Dermis lymphatic vessel endothelial cell (primary cell): ENCODE results near the gene GRIN2C. TPM values are rescaled to one million over a fixed set of nuclear protein-coding genes. Genes with fewer than 3 reads are reported as not detected.

Source experiments
- total RNA-seq: library from RNA; depleted of rRNA; stranded (reverse); fragments of >200 nt; gene quantifications from 2 replicates; pipeline ENCODE4 v1.2.1, GENCODE V29; 2014

Gene GRIN2C
- total RNA-seq: under 0.01 TPM in 1 of 2 replicates, not detected in the other

DNA sequence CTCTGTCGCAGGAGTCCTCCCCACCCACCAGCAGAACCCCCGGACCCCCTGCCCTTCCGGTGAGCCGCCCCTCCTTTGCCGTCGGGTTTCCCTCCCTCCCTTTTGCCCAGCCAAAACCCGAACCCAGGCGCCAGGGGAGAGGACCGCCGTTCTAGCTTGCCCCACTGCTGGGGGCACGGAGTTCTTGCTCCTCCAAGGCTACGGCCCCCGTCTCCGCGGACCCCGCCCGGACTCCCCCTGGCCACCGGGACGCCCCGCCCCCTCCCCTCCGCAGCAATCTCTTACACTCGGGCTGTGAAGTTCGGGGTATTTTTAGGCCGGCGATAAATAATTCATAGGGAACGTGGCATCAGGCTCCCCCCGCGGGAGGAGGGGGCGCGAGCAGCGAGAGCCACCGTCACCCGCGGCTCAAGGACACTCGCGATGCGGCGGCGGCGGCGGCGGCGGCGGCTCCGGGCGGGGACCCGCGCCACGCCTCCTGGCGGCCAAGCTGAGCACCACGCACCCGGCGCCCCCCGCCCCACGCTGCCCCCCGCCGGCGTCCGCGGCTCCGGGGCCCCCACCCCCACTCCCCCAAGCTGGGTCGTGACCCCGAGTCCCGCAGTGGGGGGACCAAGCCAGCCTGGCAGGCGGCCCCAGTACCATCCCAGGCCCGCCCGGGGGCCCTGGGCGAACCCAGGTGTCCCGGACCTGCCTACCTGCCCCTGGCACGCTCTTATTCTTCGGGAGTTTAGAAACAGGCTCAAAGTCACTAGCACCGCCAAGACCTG is at the start of gene GRIN2C:
Gene GRIN2C (minus strand): TSS at position 427 of the 770 bp plus-strand sequence. CDS start 4,793 bp downstream, outside the sequence.

DNA sequence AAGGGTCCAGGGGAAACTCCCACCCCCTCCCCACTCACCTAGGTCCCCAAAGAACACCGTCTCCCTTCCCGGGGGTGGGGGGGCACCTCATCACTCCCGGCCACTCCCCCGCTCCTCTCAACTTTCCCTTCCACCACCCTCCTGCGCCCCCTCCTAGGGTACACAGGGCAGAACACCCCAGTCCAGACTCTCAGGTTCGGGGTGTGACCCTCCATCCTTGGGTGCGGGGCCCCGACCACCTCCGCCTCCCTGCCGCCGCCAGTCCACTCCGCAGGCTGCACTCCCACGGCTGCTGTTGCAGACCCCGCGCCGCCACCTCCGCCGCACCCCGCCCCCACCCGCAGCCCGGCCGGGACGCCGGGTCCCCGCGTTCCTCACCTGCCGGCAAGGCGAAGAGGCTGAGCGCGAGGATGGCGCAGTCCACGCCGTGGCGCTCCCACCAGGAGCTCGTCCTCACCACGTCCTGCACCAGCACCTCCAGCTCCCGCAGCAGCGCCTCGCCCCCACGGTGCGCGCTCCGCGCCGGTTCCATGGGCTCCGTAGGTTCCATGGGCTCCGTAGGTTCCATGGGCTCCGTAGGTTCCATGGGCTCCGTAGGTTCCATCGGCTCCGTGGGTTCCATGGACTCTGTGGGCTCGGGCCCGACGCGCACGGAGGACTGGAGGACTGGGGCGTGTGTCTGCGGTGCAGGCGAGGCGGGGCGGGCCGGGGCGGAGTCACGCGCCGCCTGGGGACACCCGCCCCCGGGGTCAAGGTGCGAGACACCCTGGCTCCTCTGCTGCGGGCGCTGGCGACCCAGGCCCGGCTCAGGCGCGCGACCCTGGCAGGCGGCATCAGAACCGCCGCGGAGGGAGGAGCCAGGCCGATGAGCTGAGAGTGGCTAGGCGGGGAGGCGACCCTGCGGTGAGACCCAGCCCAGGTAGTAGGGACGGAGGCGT is 33.6 kb upstream of the GRIN2C start, which contains the start of gene FADS6:
Gene FADS6 (minus strand): TSS at position 660 of the 938 bp plus-strand sequence. CDS start 38 bp downstream, at position 622.

DNA sequence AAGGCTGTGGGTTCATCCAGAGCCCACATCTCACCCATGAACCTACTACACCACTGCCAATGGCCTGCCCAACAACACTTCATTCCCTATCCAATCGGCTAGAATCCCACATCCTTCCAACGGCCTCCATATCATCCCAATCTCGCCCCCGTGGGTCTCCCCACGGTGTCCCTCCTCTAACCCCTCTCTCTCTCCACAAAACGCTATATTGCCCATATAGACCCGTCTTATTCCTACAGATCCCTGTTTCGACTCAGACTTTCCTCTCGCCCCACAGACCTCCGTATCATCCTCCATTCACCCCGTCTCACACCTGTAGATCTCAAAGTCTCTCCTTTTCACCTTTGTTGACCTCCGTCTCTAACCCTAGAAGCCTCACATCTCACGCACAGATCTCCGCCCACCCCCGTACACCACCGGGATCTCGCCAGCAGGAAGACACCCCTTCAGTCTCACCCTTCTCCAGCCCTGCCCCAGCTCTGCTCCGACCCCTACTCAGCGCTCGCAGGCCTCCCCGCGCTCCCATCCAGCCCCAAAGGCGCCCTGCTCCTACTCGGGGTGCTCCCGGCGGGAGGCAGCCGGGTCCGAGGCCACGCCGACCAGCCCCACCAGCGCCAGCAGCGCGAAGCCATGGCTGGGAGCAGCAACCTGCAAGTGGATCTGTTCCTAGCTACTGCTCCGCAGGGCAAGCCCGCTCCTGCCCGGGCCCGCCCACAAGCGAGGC is 12.8 kb upstream of the GRIN2C start, which contains the start of gene FDXR:
Gene FDXR (minus strand): TSS at position 682 of the 724 bp plus-strand sequence. CDS start 50 bp downstream, at position 632.

Other genes starting within 250 kb of the GRIN2C start
- not detected in 2 replicates for gene CD300E, start 236.1 kb downstream of the GRIN2C start, total RNA-seq
- not detected in 2 replicates for gene CD300LF, start 147.0 kb downstream of the GRIN2C start, total RNA-seq
- 0.22 and 0.26 TPM in 2 replicates for gene RAB37, start 122.6 kb downstream of the GRIN2C start, total RNA-seq
- gene NHERF1, start 111.3 kb downstream of the GRIN2C start, total RNA-seq: 4.2 and 5.8 TPM in 2 replicates
- 23.4 and 25.4 TPM in 2 replicates for gene NAT9, start 83.5 kb downstream of the GRIN2C start, total RNA-seq
- gene FDXR, start 13.1 kb upstream of the GRIN2C start, total RNA-seq: 19.3 and 20.4 TPM in 2 replicates
- gene FADS6, start 33.7 kb upstream of the GRIN2C start, total RNA-seq: not detected in 2 replicates
- not detected in 2 replicates for gene USH1G, start 63.4 kb upstream of the GRIN2C start, total RNA-seq
- not detected in 2 replicates for gene OTOP2, start 64.4 kb upstream of the GRIN2C start, total RNA-seq
- not detected in 2 replicates for gene OTOP3, start 76.0 kb upstream of the GRIN2C start, total RNA-seq
- gene HID1, start 112.9 kb upstream of the GRIN2C start, total RNA-seq: 41.6 and 45.6 TPM in 2 replicates
- 4.3 and 7.0 TPM in 2 replicates for gene CDR2L, start 127.7 kb upstream of the GRIN2C start, total RNA-seq
- gene MRPL58, start 152.8 kb upstream of the GRIN2C start, total RNA-seq: 17.1 and 18.3 TPM in 2 replicates
- 202 and 234 TPM in 2 replicates for gene ATP5PD, start 187.1 kb upstream of the GRIN2C start, total RNA-seq
- gene KCTD2, start 187.3 kb upstream of the GRIN2C start, total RNA-seq: 10.2 and 11.6 TPM in 2 replicates
- 5.0 and 5.2 TPM in 2 replicates for gene SLC16A5, start 228.1 kb upstream of the GRIN2C start, total RNA-seq